Ishikawa (cell line): ENCODE measurements around the gene CCL19.

ENCODE experiments used
- CEBPB ChIP-seq: IDR thresholded peaks from 2 replicates; pipeline ENCODE4 v1.6.1; 2012
- CREB1 ChIP-seq: IDR thresholded peaks from 2 replicates; pipeline ENCODE4 v1.6.1; 2012; ENCODE audit warnings: low read depth
- EGR1 ChIP-seq: IDR thresholded peaks from 2 replicates; pipeline ENCODE4 v1.6.1; 2012
- EP300 ChIP-seq: IDR thresholded peaks from 2 replicates; pipeline ENCODE4 v1.6.1; 2012; ENCODE audit warnings: borderline replicate concordance
- FOXM1 ChIP-seq: IDR thresholded peaks from 2 replicates; pipeline ENCODE4 v1.6.1; 2012; ENCODE audit warnings: low read depth, borderline replicate concordance
- NFIC ChIP-seq: IDR thresholded peaks from 2 replicates; pipeline ENCODE4 v1.6.1; 2012
- RAD21 ChIP-seq: IDR thresholded peaks from 2 replicates; pipeline ENCODE4 v1.6.1; 2012; ENCODE audit warnings: low read depth
- TAF1 ChIP-seq: IDR thresholded peaks from 2 replicates; pipeline ENCODE4 v1.6.1; 2012; ENCODE audit warnings: low read depth, mild to moderate bottlenecking
- TCF12 ChIP-seq: IDR thresholded peaks from 2 replicates; pipeline ENCODE4 v1.6.1; 2012; ENCODE audit warnings: low read depth
- TEAD4 ChIP-seq: IDR thresholded peaks from 2 replicates; pipeline ENCODE4 v1.6.1; 2012
- YY1 ChIP-seq: IDR thresholded peaks from 2 replicates; pipeline ENCODE4 v1.6.1; 2012; ENCODE audit warnings: low read depth
- ZBTB7A ChIP-seq: IDR thresholded peaks from 2 replicates; pipeline ENCODE4 v1.6.1; 2012; ENCODE audit warnings: low read depth
- TF ChIP-seq, protein P1 (sequence below): IDR thresholded peaks from 2 replicates; pipeline ENCODE4 v1.6.1; 2012; ENCODE audit warnings: low read depth, mild to moderate bottlenecking
- TF ChIP-seq, protein P2 (sequence below): IDR thresholded peaks from 2 replicates; pipeline ENCODE4 v1.6.1; 2012
- TF ChIP-seq, protein P3 (sequence below): IDR thresholded peaks from 2 replicates; pipeline ENCODE4 v1.6.1; 2012

The CCL19 gene

DNA sequence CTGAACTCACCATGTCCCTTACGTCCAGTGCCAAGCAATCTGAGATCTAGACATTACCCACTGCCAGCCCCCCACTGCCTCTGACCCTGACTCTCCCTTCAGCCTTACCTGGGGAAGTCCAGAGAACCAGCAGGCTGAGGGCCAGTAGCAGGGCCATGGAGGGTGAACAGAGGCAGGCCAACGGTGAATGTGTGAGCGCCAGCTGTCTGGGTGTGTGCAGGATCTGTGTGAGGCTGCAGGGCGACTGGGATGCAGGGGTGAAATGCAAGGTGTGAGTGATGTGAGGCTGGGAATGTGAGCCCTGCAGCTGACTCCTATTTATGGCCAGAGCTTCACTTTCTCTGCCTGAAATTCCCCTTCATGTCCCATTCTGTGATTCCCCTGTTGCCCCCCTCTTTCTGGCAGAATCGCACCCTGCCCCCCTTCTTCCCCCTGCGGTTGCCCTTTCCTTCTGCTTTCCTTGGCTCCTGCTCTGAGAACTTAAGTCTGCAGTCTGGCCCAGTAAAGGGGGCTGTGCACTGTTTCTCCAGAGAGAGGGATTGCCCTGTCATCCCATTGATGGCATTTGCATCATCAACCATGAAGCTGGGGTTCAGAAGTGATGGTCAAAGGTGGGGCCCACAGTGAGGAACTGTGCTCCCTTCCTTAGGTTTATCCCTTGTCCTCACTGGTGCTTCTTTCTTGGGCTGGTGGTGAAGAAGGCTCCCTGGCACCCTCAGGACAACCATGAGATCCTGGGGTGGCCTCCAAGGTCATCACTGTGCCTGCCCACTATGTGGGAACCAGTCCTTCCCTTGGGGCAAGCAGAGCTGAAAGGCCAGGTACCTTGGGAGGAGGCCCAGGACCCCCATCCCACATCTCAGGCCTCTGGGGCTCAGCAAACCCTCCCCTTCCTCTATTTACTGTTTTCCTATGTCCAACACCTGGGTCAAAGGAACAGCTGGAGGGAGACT lies at the start of gene CCL19:
TSS of gene CCL19 (minus strand) at position 294 of the 953 bp plus-strand sequence. CDS start at position 157, 137 bp downstream.
- no peak for TF ChIP-seq TEAD4

DNA sequence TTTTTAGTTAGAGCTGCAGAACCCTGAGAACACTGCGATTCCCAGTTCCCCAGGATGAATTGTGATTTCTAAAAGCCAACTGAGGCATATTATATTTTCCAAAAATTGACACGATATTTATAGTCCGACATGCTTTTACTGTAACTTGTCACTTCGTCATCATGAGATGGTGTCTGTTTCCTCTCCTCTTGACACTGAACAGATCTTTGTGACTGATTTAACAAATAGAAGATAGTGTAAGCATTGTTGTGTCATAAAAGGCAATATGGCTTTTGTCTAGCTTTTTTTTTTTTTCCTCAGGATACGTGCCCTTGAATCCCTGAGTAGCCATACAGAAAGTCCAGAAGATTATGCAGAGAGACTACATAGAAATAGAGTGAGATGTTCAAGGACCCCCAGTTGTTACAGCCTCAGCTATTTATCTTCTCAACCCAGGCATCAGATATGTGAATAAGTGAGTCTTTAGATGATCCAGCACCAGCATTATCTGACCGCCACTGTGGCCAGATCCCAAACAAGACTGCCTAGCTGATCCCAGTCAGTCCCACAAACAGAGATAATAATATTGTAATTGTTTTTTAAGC lies 46.7 kb upstream of the CCL19 start:
- no peak for TF ChIP-seq CEBPB
- TF ChIP-seq YY1 = no peak
- no peak for TF ChIP-seq EGR1
- TF ChIP-seq, protein P1, sequence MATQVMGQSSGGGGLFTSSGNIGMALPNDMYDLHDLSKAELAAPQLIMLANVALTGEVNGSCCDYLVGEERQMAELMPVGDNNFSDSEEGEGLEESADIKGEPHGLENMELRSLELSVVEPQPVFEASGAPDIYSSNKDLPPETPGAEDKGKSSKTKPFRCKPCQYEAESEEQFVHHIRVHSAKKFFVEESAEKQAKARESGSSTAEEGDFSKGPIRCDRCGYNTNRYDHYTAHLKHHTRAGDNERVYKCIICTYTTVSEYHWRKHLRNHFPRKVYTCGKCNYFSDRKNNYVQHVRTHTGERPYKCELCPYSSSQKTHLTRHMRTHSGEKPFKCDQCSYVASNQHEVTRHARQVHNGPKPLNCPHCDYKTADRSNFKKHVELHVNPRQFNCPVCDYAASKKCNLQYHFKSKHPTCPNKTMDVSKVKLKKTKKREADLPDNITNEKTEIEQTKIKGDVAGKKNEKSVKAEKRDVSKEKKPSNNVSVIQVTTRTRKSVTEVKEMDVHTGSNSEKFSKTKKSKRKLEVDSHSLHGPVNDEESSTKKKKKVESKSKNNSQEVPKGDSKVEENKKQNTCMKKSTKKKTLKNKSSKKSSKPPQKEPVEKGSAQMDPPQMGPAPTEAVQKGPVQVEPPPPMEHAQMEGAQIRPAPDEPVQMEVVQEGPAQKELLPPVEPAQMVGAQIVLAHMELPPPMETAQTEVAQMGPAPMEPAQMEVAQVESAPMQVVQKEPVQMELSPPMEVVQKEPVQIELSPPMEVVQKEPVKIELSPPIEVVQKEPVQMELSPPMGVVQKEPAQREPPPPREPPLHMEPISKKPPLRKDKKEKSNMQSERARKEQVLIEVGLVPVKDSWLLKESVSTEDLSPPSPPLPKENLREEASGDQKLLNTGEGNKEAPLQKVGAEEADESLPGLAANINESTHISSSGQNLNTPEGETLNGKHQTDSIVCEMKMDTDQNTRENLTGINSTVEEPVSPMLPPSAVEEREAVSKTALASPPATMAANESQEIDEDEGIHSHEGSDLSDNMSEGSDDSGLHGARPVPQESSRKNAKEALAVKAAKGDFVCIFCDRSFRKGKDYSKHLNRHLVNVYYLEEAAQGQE = no peak
- TF ChIP-seq TAF1 = no peak
- TF ChIP-seq, protein P2, sequence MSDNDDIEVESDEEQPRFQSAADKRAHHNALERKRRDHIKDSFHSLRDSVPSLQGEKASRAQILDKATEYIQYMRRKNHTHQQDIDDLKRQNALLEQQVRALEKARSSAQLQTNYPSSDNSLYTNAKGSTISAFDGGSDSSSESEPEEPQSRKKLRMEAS = no peak
- TF ChIP-seq ZBTB7A = no peak
- no peak for TF ChIP-seq FOXM1

DNA sequence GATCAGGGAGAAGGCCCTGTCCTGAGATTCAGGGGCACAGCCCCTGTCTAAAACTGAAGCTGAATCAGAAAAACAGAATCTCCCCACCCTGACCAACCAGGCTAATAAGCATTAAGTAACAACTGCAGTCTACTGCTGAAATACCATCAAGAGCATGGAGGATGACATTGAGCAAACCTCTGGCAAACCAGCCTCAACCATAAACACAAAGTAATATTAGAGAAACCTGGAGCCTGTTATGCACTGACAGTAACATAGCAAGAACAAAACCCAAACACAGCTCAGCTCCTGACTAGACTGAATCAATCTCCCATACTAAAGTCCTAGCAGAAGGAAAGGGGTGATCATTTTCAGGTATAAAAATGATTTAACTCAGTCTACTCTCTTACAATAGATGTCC lies 43.6 kb upstream of the CCL19 start:
- no peak for TF ChIP-seq ZBTB7A
- no peak for TF ChIP-seq EGR1
- no peak for TF ChIP-seq TEAD4
- TF ChIP-seq TCF12 = no peak
- TF ChIP-seq, protein P3, sequence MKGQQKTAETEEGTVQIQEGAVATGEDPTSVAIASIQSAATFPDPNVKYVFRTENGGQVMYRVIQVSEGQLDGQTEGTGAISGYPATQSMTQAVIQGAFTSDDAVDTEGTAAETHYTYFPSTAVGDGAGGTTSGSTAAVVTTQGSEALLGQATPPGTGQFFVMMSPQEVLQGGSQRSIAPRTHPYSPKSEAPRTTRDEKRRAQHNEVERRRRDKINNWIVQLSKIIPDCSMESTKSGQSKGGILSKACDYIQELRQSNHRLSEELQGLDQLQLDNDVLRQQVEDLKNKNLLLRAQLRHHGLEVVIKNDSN = no peak
- TF ChIP-seq NFIC = no peak
- TF ChIP-seq, protein P1 = no peak
- TF ChIP-seq TAF1 = no peak
- no peak for TF ChIP-seq CEBPB
- TF ChIP-seq CREB1 = no peak
- no peak for TF ChIP-seq RAD21
- TF ChIP-seq FOXM1 = no peak
- TF ChIP-seq, protein P2 = no peak

DNA sequence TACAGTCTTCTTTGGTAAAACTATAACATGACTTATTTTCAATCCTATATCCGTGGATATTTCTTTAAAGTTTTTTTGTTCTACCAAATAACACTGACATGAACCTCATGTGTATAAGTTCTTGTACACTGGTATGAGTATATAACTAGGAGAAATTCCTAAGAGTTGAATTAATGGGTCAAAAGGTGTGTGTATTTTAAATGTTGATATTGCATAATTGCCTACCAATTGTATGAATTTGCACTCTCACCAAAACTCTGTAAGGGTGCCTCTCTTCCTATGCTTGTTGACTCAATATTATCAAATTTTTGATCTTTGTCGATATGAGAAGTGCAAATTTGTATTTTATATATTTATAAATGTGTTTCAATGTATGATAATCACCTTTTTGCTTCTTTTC lies 41.8 kb upstream of the CCL19 start:
- TF ChIP-seq EP300 = no peak
- no peak for TF ChIP-seq NFIC
- no peak for TF ChIP-seq TEAD4
- no peak for TF ChIP-seq TAF1
- TF ChIP-seq, protein P3 = no peak
- no peak for TF ChIP-seq ZBTB7A
- no peak for TF ChIP-seq TCF12
- no peak for TF ChIP-seq FOXM1
- TF ChIP-seq, protein P1 = no peak
- TF ChIP-seq EGR1 = no peak
- TF ChIP-seq CEBPB = no peak
- no peak for TF ChIP-seq RAD21
